Measurements from ENCODE around the gene ERFL.

Gene ERFL

GRCh38 chr19:41897820-41898219 is 30.4 kb downstream of the ERFL start:
- Histone ChIP-seq H3K27ac (ENCODE audit: low read length) (no peak overlapping the region), H3K79me2 (ENCODE audit: insufficient read depth, low read length) (peaks cover 36% of the 10 kb centered on the region), H3K9me3 (ENCODE audit: insufficient read depth, low read length, severe bottlenecking) (no peaks in the 10 kb centered on the region), H3K4me3 (ENCODE audit: low read depth in 1 of 2, low read length in 2 of 2) (no peak overlapping the region), H3K27me3 (ENCODE audit: insufficient read depth, low read length, poor library complexity) (no peaks in the 10 kb centered on the region), H2AFZ (ENCODE audit: low read depth, low read length) (no peak overlapping the region), H3K9ac (ENCODE audit: low read depth, low read length) (no peak overlapping the region), H3K4me2 (ENCODE audit: insufficient read depth, low read length) (no peak overlapping the region), H4K20me1 (ENCODE audit: insufficient read depth, low read length) (peaks cover 41% of the 10 kb centered on the region), H3K4me1 (ENCODE audit: insufficient read depth, low read length) (peaks cover 5% of the 10 kb centered on the region; the same call in 1 of the 2 replicates), H3K36me3 (ENCODE audit: insufficient read depth, low read length) (peaks cover 89% of the 10 kb centered on the region)
- DNase-seq (no peak), ATAC-seq (ENCODE audit: insufficient read depth, low read depth) (no peak)
- no peak for TF ChIP-seq EZH2 (IDR thresholded peaks at IDR 0.05; ENCODE audit: borderline replicate concordance, low read depth, low read length, severe bottlenecking)

DNA sequence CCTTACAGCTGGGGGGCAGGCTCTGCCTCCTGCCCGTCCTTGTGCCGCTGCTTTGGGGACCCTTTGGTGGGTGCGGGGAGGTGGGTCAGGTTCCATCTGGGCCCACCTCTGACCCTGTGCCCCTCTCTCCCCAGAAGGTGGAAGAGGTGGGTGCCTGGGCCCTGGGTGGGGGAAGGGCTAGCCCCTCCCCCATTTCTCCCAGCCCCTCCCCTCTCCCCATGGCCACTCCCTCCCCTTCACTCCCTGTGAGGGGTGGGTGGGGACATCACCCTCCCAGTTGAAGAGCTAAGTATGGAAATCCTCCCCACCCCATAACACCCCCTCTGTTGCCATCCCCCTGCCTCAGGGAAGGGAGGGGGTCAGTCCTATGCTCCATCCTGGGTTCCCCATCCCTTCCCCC is 31.1 kb downstream of the ERFL start:
- Histone ChIP-seq H3K9me3 (ENCODE audit: insufficient read depth, low read length, severe bottlenecking) (no peaks in the 10 kb centered on the region), H2AFZ (ENCODE audit: low read depth, low read length) (no peak overlapping the region), H3K9ac (ENCODE audit: low read depth, low read length) (no peak overlapping the region), H3K4me1 (ENCODE audit: insufficient read depth, low read length) (peaks cover 10% of the 10 kb centered on the region; the same call in 1 of the 2 replicates), H3K27ac (ENCODE audit: low read length) (no peak overlapping the region), H3K36me3 (ENCODE audit: insufficient read depth, low read length) (peaks cover 89% of the 10 kb centered on the region), H3K27me3 (ENCODE audit: insufficient read depth, low read length, poor library complexity) (no peaks in the 10 kb centered on the region), H4K20me1 (ENCODE audit: insufficient read depth, low read length) (peaks cover 47% of the 10 kb centered on the region), H3K4me2 (ENCODE audit: insufficient read depth, low read length) (no peak overlapping the region), H3K4me3 (ENCODE audit: low read depth in 1 of 2, low read length in 2 of 2) (no peak overlapping the region), H3K79me2 (ENCODE audit: insufficient read depth, low read length) (peaks cover 43% of the 10 kb centered on the region)
- ATAC-seq (ENCODE audit: insufficient read depth, low read depth) = no peak
- TF ChIP-seq EZH2 (IDR thresholded peaks at IDR 0.05; ENCODE audit: borderline replicate concordance, low read depth, low read length, severe bottlenecking) = no peak
- TF ChIP-seq, protein P1, sequence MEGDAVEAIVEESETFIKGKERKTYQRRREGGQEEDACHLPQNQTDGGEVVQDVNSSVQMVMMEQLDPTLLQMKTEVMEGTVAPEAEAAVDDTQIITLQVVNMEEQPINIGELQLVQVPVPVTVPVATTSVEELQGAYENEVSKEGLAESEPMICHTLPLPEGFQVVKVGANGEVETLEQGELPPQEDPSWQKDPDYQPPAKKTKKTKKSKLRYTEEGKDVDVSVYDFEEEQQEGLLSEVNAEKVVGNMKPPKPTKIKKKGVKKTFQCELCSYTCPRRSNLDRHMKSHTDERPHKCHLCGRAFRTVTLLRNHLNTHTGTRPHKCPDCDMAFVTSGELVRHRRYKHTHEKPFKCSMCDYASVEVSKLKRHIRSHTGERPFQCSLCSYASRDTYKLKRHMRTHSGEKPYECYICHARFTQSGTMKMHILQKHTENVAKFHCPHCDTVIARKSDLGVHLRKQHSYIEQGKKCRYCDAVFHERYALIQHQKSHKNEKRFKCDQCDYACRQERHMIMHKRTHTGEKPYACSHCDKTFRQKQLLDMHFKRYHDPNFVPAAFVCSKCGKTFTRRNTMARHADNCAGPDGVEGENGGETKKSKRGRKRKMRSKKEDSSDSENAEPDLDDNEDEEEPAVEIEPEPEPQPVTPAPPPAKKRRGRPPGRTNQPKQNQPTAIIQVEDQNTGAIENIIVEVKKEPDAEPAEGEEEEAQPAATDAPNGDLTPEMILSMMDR (IDR thresholded peaks at IDR 0.05; ENCODE audit: borderline replicate concordance, extremely low read depth, low read length, poor library complexity, severe bottlenecking) = no peak
- no peak for DNase-seq

GRCh38 chr19:41896581-41896942 is 31.7 kb downstream of the ERFL start:
- Histone ChIP-seq H3K27ac (ENCODE audit: low read length) (no peak overlapping the region), H3K9ac (ENCODE audit: low read depth, low read length) (no peak overlapping the region)

DNA sequence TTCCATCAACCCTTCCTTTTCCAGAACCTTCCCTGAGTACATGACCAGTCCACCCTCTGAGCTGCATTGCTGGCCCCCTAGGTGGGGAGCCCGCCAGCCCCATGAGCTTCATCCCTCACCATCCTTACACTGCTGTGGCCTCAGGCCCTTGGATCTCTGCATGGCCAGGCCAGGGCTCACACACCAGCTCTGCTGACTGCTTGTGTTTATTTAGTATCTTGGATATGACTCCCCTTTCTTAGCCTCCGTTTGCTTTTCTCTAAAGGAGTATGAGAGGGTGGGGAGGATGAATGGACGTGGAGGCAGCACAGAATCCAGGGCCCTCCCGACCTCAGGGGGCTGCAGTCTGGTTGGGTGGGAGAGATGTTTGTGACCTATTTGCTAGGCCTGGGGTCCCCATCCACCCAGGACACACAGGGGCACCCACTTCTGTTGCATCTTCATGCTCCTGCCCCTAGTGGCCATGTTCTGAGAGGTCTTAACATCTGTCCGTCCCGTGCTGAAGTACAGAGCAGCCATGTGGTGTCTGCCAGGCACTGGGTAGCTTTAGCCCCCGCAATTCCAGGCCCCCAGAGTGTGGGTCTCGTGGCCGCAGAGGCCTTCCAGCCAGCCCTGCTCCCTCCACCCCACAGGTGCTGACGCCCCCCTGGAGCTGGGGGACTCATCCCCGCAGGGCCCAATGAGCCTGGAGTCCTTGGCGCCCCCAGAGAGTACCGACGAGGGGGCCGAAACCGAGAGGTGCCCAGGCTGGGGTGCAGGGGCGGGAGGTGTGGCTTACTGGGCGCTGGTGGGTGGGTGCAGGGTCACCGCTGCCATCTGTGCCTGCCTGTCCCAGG is 32.3 kb downstream of the ERFL start:
- DNase-seq = no peak
- H3K36me3 ChIP-seq (ENCODE audit: insufficient read depth, low read length) = peaks cover 91% of the 10 kb centered on the region
- no peak overlapping the region for H3K9ac ChIP-seq (ENCODE audit: low read depth, low read length)
- no peaks in the 10 kb centered on the region for H3K27me3 ChIP-seq (ENCODE audit: insufficient read depth, low read length, poor library complexity)
- peaks cover 53% of the 10 kb centered on the region for H3K79me2 ChIP-seq (ENCODE audit: insufficient read depth, low read length)
- peak overlapping the region; percentile 44; the same call in 1 of the 2 replicates for H3K27ac ChIP-seq (ENCODE audit: low read length)
- no peak overlapping the region for H3K4me3 ChIP-seq (ENCODE audit: low read depth in 1 of 2, low read length in 2 of 2)
- H4K20me1 ChIP-seq (ENCODE audit: insufficient read depth, low read length) = peaks cover 52% of the 10 kb centered on the region
- no peaks in the 10 kb centered on the region for H3K9me3 ChIP-seq (ENCODE audit: insufficient read depth, low read length, severe bottlenecking)
- H3K4me1 ChIP-seq (ENCODE audit: insufficient read depth, low read length) = peaks cover 10% of the 10 kb centered on the region; the same call in 1 of the 2 replicates
- H3K4me2 ChIP-seq (ENCODE audit: insufficient read depth, low read length) = no peak overlapping the region
- ATAC-seq (ENCODE audit: insufficient read depth, low read depth) = peak; percentile 60
- no peak for TF ChIP-seq EZH2 (IDR thresholded peaks at IDR 0.05; ENCODE audit: borderline replicate concordance, low read depth, low read length, severe bottlenecking)
- TF ChIP-seq, protein P1 (IDR thresholded peaks at IDR 0.05; ENCODE audit: borderline replicate concordance, extremely low read depth, low read length, poor library complexity, severe bottlenecking) = peak; percentile 55
- no peak overlapping the region for H2AFZ ChIP-seq (ENCODE audit: low read depth, low read length)

More at GRCh38 chr19:41896581-41896942, 31.7 kb downstream of the ERFL start:
- no peak overlapping the region for H3K4me2 ChIP-seq (ENCODE audit: insufficient read depth, low read length)
- peaks cover 89% of the 10 kb centered on the region for H3K36me3 ChIP-seq (ENCODE audit: insufficient read depth, low read length)
- peaks cover 48% of the 10 kb centered on the region for H3K79me2 ChIP-seq (ENCODE audit: insufficient read depth, low read length)
- no peak overlapping the region for H2AFZ ChIP-seq (ENCODE audit: low read depth, low read length)
- H3K9me3 ChIP-seq (ENCODE audit: insufficient read depth, low read length, severe bottlenecking) = no peaks in the 10 kb centered on the region
- peaks cover 52% of the 10 kb centered on the region for H4K20me1 ChIP-seq (ENCODE audit: insufficient read depth, low read length)
- peaks cover 10% of the 10 kb centered on the region; the same call in 1 of the 2 replicates for H3K4me1 ChIP-seq (ENCODE audit: insufficient read depth, low read length)
- H3K27me3 ChIP-seq (ENCODE audit: insufficient read depth, low read length, poor library complexity) = no peaks in the 10 kb centered on the region
- DNase-seq = no peak
- no peak overlapping the region for H3K4me3 ChIP-seq (ENCODE audit: low read depth in 1 of 2, low read length in 2 of 2)
- TF ChIP-seq, protein P1 (IDR thresholded peaks at IDR 0.05; ENCODE audit: borderline replicate concordance, extremely low read depth, low read length, poor library complexity, severe bottlenecking) = no peak
- TF ChIP-seq EZH2 (IDR thresholded peaks at IDR 0.05; ENCODE audit: borderline replicate concordance, low read depth, low read length, severe bottlenecking) = no peak
- no peak for ATAC-seq (ENCODE audit: insufficient read depth, low read depth)
